Peyer's patch (tissue), 4 donors: ENCODE data around the gene SMG7.

Experiments used
- POLR2A ChIP-seq, 2 donors: fragments of 450-650 bp; IDR thresholded peaks; one replicate each; pipeline ENCODE4 v1.5.1; 2017; ENCODE audit warnings: antibody characterized with exemption in 2 of 2, mild to moderate bottlenecking in 2 of 2, moderate library complexity in 2 of 2
- TF ChIP-seq, protein P1 (sequence below), 6 experiments: fragments of 450-650 bp in 4 of 6; fragments of 200-600 bp in 2 of 6; sonication (generic) in 1 of 6; IDR thresholded peaks; one replicate each; pipeline ENCODE4 v1.5.1; 2017 to 2019; ENCODE audit warnings: antibody characterized with exemption in 6 of 6, mild to moderate bottlenecking in 3 of 6, moderate library complexity in 1 of 6

DNA sequence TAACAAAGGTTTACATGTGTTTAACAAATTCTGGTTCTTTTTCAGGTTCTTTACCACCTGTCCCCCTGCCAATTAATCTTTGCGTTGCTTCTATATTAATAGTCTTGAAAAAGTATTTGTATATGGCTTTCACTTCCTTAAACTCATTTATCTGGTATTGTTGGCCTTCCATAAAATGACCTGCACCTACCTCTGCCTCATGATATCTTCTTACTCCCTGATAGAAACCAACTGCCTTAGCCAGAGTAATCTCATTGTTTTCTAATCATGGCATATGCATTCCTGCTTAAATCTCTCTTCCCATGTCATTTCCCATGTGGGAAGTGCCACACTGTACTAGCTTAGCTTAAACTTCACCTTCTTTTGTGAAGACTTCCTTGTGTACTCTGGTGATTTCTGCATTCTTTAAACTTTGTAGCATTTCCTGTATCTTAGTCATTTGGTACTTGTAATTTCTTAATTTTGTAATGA, 8.7 kb downstream of the SMG7 start:
- no peak for TF ChIP-seq POLR2A (IDR thresholded peaks at IDR 0.05)
- TF ChIP-seq, protein P1, sequence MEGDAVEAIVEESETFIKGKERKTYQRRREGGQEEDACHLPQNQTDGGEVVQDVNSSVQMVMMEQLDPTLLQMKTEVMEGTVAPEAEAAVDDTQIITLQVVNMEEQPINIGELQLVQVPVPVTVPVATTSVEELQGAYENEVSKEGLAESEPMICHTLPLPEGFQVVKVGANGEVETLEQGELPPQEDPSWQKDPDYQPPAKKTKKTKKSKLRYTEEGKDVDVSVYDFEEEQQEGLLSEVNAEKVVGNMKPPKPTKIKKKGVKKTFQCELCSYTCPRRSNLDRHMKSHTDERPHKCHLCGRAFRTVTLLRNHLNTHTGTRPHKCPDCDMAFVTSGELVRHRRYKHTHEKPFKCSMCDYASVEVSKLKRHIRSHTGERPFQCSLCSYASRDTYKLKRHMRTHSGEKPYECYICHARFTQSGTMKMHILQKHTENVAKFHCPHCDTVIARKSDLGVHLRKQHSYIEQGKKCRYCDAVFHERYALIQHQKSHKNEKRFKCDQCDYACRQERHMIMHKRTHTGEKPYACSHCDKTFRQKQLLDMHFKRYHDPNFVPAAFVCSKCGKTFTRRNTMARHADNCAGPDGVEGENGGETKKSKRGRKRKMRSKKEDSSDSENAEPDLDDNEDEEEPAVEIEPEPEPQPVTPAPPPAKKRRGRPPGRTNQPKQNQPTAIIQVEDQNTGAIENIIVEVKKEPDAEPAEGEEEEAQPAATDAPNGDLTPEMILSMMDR (IDR thresholded peaks at IDR 0.05): no peak
